ENCODE results near the gene DCC. TPM values are rescaled to one million over a fixed set of nuclear protein-coding genes. Genes with fewer than 3 reads are reported as not detected.

Gene DCC
- total and polyA plus RNA-seq, 10 donors = 0.03 to 9.2 (median 0.91) TPM; not detected in 1

DNA sequence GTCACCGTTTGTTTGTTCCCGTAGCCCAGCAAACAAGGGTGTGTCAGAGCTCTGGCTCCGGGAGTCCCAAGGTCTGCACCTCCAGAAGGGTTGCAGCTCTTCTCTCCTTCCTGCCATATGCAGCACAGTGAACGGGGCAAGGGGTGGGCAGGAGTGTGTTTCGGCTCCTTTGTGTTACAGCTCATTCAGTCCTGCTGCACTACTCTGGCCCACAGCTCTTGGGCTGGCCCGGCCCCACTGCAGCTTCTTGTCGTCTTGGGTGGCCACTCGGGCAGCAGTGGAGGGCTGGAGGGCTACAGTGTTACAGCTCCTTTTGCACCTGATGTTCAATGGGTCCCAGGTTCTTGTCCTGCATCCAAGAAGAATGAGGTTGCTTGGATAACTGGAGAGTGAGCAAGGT, 408.3 kb downstream of the DCC start:
- intact Hi-C loops (cut with DNase I; ENCODE audit: low total_unique reads) = no loop called here
- Histone ChIP-seq H3K36me3 (no peaks in the 10 kb centered on the region), H3K4me1 (no peaks in the 10 kb centered on the region), H3K27me3 (replicated peaks in 1 of 7) (no peaks in the 10 kb centered on the region), H3K9me3 (peaks cover 0 to 8% (median 0%) of the 10 kb centered on the region in 8 donors), H3K4me3 (no peak overlapping the region), H3K27ac (no peak overlapping the region)
- DNase-seq = no peak
- TF ChIP-seq, protein P1, sequence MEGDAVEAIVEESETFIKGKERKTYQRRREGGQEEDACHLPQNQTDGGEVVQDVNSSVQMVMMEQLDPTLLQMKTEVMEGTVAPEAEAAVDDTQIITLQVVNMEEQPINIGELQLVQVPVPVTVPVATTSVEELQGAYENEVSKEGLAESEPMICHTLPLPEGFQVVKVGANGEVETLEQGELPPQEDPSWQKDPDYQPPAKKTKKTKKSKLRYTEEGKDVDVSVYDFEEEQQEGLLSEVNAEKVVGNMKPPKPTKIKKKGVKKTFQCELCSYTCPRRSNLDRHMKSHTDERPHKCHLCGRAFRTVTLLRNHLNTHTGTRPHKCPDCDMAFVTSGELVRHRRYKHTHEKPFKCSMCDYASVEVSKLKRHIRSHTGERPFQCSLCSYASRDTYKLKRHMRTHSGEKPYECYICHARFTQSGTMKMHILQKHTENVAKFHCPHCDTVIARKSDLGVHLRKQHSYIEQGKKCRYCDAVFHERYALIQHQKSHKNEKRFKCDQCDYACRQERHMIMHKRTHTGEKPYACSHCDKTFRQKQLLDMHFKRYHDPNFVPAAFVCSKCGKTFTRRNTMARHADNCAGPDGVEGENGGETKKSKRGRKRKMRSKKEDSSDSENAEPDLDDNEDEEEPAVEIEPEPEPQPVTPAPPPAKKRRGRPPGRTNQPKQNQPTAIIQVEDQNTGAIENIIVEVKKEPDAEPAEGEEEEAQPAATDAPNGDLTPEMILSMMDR (IDR thresholded peaks at IDR 0.05 in 8 of 11, conservative IDR thresholded peaks at IDR 0.05 in 3 of 11) = no peak
- TF ChIP-seq POLR2A (IDR thresholded peaks at IDR 0.05) (no peak), POLR2AphosphoS5 (IDR thresholded peaks at IDR 0.05) (no peak)
- 84 to 93% (median 92%) methylated on average over 8 of the region's 8 CpGs for WGBS, 5 donors

- intact Hi-C loops (cut with DNase I; ENCODE audit: low total_unique reads) = no loop called here
- TF ChIP-seq, protein P1 (IDR thresholded peaks at IDR 0.05 in 8 of 11, conservative IDR thresholded peaks at IDR 0.05 in 3 of 11) = no peak
- TF ChIP-seq POLR2A (IDR thresholded peaks at IDR 0.05) (no peak), POLR2AphosphoS5 (IDR thresholded peaks at IDR 0.05) (no peak)
- Histone ChIP-seq H3K4me1 (no peaks in the 10 kb centered on the region), H3K27ac (no peak overlapping the region), H3K9me3 (peaks cover 0 to 8% (median 0%) of the 10 kb centered on the region in 8 donors), H3K4me3 (no peak overlapping the region), H3K36me3 (no peaks in the 10 kb centered on the region), H3K27me3 (replicated peaks in 1 of 7) (no peaks in the 10 kb centered on the region)
- WGBS, 5 donors = 33 to 92% (median 75%) methylated on average over 1 of the region's 1 CpG
- no peak for DNase-seq
Measured at GRCh38 chr18:52749542-52749941, 409.5 kb downstream of the DCC start.

DNA sequence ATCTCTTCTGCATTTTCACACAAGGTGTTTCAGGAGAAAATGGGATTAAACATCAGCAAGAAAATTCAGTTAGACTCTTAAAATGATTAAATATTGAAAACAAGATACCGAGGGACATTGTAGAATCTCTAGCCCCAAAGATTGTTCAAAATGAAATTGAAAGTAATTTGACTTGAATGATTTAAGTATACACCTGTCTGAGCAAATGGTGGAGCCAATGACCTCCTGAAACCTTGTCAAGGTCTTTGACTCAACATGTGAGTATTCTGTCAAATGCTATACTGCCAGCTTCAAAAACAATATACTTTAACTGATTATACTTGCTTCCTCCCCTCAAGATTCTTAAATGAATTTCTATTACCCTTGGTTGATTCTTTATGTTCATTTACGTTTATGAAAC, 411.0 kb downstream of the DCC start:
- Histone ChIP-seq H3K27me3 (replicated peaks in 1 of 7) (no peaks in the 10 kb centered on the region), H3K36me3 (no peaks in the 10 kb centered on the region), H3K27ac (no peak overlapping the region), H3K9me3 (peaks cover 0 to 8% (median 0%) of the 10 kb centered on the region in 8 donors), H3K4me1 (no peaks in the 10 kb centered on the region), H3K4me3 (no peak overlapping the region)
- no peak for DNase-seq
- intact Hi-C loops (cut with DNase I; ENCODE audit: low total_unique reads) = no loop called here
- TF ChIP-seq, protein P1 (IDR thresholded peaks at IDR 0.05 in 8 of 11, conservative IDR thresholded peaks at IDR 0.05 in 3 of 11) = no peak
- no peak for TF ChIP-seq POLR2AphosphoS5 (IDR thresholded peaks at IDR 0.05)
- TF ChIP-seq POLR2A (IDR thresholded peaks at IDR 0.05) = no peak
- WGBS, 5 donors = 67 to 77% (median 71%) methylated on average over 2 of the region's 2 CpGs

DNA sequence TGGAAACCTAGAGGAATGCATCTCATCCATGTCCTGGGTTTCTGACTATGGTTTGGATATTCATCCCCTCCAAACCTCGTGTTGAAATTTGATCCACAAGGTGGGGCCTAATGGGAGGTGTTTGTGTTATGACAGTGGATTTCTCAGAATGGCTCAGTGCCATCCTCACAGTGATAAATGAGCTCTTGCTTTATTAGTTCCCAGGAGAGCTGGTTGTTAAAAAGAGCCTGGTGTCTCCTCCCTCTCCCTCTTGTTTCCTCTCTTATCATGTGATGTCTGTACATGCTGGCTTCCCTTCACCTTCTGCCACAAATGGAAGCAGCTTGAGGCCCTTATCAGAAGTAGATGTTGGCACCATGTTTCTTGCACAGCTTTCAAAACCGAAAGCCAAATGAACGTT, 424.3 kb downstream of the DCC start:
- peaks cover 0 to 12% (median 0%) of the 10 kb centered on the region in 8 donors for H3K9me3 ChIP-seq
- no peak overlapping the region for H3K4me3 ChIP-seq
- no peak for TF ChIP-seq POLR2AphosphoS5 (IDR thresholded peaks at IDR 0.05)
- TF ChIP-seq, protein P1 (IDR thresholded peaks at IDR 0.05 in 8 of 11, conservative IDR thresholded peaks at IDR 0.05 in 3 of 11) = no peak
- no peak for TF ChIP-seq POLR2A (IDR thresholded peaks at IDR 0.05)
- H3K4me1 ChIP-seq = no peaks in the 10 kb centered on the region
- DNase-seq = no peak
- no peaks in the 10 kb centered on the region for H3K36me3 ChIP-seq
- H3K27me3 ChIP-seq (replicated peaks in 1 of 7) = no peaks in the 10 kb centered on the region
- intact Hi-C loops (cut with DNase I; ENCODE audit: low total_unique reads) = no loop called here
- H3K27ac ChIP-seq = no peak overlapping the region
- 28 to 66% (median 62%) methylated on average over 3 of the region's 3 CpGs for WGBS, 5 donors

Measured in spleen (tissue), 11 donors.